ENCODE measurements around the gene C1QTNF12.

C1QTNF12 gene

GRCh38 chr1:1210726-1211540, 35.6 kb downstream of the C1QTNF12 start:
- no peak for DNase-seq

DNA sequence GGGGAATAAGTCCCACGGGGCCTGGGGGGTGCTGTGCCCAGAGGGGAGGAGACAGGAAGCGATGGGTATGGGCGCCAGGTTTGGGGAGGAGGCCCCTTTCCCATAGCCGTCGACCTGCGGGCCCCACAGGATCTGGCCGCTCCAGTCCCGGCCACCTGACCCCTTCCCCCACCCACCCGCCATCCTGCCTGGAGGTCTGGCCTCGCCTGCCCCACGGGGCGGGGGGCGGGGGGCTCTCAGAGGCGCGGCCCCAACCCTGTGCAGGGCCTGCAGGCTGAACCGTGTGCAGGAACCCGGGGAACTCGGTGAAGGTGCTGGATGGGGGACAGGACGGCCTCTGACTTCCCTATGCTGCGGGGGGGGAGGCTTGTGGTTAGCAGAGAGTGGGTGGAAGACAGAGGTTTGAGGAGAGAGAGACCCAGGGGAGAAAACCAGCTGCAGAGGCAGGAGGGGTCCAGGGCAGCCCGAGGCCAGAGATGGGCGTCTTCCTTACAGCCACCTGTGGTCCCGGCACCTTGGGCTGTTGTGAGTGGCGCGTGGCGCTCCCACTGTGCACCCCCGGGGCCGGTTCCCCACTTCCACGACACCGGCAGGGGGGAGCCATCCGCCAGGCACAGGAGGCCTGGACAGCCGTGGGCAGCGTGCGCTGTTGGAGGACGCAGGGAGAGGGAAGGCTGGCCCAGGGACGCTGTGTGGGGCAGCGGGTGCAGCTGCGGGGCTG, 37.6 kb downstream of the C1QTNF12 start:
- peak; percentile 40 for DNase-seq

- DNase-seq, result no peak
These were observed 39.0 kb downstream of the C1QTNF12 start for GRCh38 chr1:1207571-1207892.

- no peak for DNase-seq
These were observed 39.5 kb downstream of the C1QTNF12 start for GRCh38 chr1:1206966-1207531.

DNA sequence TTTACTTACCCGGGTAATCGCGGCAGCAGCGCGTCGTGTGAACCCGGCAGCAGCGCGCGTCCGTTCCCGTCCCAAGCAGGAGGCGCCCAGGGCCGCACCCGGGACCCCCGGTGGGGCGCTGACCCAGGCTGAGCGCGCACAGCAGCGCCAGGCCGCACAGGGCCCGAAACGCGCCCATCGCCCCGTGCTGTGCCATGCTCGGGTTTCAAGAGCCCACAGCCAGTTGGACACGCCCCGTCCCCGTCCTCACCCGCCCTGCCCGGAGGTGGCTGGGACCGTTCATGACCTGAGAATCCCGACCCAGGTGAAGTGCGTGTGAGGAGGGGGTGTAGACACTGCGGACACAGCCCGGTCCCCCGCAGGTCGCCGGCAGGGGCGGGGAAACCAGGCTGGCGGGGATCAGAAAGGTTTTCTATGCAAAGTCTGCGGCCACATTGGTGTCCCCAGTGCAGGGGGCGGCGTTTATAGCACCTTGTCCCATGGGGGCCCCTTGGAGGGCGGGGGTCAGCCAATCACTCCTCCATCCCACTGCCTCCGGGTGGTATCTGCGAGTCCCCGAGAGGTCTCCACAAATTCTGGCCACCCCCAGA, 40.1 kb downstream of the C1QTNF12 start, which contains the start of gene TNFRSF18:
Gene TNFRSF18 (minus strand): TSS at position 217 of the 590 bp plus-strand sequence. CDS start 21 bp downstream, at position 196.
- DNase-seq, result peak; percentile 39

GRCh38 chr1:1205769-1206375, 40.6 kb downstream of the C1QTNF12 start:
- DNase-seq, result no peak

- DNase-seq, result no peak
These were observed 41.3 kb downstream of the C1QTNF12 start for GRCh38 chr1:1204998-1205768.

- no peak for DNase-seq
These were observed 42.0 kb downstream of the C1QTNF12 start for GRCh38 chr1:1204425-1204920.

DNA sequence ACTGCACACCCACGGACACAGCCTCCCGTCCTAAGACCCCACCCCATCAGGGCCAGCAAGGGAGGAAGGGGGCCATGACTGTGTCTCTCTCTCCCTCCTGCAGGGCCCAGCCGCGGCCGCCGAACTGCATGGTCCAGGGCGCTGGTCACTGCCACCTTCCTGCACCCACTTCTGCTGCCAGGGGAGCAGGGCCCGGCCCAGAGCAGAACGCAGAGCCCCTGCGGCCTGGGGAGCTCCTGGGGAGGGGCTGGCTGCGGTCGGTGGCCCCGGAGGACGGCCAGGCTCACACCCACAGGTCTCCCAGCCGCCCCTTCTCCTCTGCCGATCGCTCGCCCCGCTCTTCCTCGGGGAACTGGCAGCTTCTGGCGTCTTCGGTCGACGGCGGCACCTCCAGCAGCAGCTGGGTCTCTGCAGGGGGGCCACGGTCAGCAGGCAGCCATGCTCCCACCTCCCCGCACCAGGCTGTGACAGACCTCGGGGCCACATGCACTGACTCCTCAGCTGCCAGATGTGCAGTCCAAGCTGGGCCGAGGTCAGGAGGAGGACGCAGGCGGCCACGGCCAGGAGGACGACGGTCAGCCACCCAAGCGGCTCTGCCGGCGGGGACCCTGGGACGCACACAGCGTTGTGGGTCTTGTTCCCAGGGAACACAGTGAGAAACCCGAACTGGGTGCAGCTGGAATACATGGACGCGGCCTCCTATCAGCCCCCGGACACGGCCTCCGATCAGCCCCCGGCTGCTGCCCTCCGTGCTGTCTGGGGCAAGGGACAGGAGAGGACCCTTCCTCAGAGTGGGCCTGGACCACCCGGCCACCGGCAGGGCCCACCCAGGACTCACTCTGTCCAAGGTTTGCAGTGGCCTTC, 42.7 kb downstream of the C1QTNF12 start:
- no peak for DNase-seq

GRCh38 chr1:1202831-1203560, 43.5 kb downstream of the C1QTNF12 start:
- DNase-seq, result no peak

- peak; percentile 89 for DNase-seq
These were observed 45.4 kb downstream of the C1QTNF12 start for GRCh38 chr1:1200876-1201810.

DNA sequence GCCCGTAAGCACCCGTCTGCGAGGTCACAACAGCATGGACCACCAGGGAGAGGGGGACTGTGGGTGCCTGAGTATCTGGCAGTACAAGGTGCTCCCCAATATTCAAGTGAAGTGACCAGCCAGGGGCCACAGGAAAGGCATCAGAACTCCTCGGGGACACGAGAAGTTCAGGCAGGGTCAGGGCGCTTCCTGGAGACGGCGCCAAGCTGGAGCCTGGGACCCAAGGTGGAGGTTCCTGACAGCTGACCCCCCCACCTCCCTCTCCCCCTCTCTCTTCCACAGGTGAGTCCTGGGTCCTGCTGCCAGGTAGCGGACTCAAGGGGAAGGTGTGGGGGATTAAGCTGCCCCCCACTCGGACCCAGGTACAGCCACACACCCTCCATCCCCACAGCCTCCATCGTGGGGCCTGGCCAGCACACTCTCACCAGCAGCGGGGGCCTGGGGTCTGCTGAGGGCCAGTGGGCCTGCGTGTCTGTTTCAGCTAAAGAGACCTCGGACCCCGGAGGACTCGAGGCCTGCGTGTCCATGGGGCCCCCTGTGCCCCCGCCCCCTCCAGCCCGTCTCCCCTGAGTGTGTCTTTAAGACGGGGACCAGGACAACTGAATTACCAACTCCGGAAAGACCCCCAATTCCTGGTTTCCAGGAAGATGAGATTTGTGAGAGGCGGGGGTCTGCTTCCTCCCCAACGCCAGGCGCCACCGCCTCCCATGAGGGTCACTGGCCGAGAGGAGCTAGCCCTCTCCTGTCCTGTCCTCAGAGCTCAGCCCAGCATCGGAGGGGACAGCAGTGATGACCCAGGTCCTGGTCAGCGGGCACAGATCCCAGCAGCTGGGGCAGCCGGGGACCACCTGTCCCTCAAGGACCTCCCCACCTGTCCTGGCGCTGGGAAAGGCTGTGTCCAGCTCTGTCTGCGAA, 46.3 kb downstream of the C1QTNF12 start:
- DNase-seq, result no peak

DNA sequence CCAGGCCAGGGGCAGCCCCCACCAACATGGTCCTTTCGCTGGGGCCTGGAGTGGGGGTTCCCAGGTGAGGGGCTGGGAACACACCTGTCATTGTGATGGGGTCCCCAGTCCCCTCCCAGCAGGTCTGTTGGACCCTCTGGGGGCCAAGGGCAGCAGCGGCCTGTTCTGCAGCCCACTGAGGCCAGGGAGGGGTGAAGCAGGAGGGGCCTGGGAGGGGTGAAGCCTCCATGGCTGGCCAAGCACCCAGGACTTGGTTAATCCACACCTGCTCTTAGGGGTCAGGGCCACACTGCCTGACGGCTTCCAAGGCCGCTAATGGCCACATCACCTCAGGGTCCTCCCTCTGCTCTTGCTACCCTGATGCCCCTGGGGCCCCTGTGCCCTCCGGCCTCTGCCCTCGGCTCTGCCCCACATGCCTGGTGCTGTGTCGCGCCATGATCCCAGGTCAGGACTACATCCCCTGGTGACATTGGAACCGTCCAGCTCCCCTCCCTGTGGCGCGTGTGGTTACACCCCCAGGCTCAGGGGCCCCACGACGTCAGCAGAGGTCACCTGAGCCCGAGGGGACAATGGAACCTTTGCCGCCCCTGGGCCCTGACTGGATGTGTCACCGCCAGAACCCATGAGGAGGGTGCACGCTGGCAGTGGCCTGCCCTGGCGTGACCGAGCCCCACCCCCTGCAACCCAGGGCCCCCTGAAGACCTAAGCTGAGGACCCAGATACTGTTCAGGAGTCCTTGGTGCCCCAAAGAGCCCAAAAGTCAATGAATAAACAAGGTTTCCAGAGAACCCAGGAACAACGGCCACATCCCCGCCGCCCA, 47.2 kb downstream of the C1QTNF12 start:
- no peak for DNase-seq

GRCh38 chr1:1198423-1199140, 47.9 kb downstream of the C1QTNF12 start:
- no peak for DNase-seq

GRCh38 chr1:1197551-1198422, 48.7 kb downstream of the C1QTNF12 start:
- DNase-seq, result no peak

DNA sequence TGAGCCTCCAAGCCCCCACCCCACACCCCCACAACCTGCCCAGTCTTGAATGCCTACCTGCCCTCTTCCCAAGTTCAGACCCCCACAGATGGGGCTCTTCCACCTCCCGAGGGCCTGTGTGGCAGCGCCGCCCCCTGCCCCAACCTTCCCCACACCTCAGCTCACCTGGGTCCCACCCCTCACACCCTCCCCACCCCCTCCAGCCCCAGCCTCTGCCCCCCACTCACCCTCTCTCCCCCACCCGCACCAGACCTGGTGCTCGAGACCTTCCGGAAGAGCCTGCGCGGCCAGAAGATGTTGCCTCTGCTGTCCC, 49.4 kb downstream of the C1QTNF12 start:
- DNase-seq, result no peak
